ENCODE data around the gene TTLL13. TPM values are rescaled to one million over a fixed set of nuclear protein-coding genes. Genes with fewer than 3 reads are reported as not detected.
"Not testable (repeated sequence)": the region's sequence is repeated elsewhere in the genome, so short reads cannot be mapped to it uniquely, and the experiment has no call there.

TTLL13 gene
- total RNA-seq, 1 experiment from 2014 or later, result 0.10 TPM

DNA sequence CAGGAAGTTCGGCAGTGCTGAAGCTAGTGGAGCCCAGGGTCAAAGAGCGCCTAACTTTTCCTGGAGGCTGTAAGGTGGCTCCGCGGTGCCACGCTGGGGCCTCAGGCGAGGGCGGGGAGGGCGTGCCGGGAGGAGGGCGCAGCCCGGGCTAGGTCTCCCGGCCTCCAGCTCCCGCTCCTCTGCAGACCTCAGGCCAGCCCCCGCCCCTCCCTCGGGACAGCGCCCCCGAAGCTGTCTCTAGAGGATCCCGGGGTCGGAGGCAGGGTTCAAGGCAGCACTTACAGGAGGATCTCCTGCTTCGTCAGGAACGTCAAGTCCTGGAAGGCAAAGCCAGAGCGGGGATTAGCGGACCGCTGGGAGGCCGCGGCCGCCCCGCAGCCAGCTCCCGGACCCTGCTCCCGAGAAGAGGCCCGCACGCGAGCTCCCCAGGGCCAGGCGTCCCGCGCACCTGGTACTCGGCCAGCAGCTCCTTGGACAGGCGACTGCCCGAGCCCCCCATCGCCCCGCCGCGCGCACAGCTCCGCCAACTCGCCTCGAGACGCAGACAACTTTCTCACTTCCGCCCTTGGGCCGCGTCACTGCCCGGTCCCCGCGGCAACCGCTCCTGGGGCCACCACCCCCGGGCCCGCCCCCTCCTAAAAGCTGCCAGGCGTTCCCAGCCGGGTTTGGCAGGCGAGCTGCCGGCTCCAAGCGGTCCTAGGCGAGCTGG is 15.8 kb upstream of the TTLL13 start, which contains the start of gene CIB1:
TSS of gene CIB1 (minus strand) at position 555 of the 709 bp plus-strand sequence. CDS start at position 499, 56 bp downstream.
- peak; percentile 96 for DNase-seq (ENCODE audit: extremely low read depth, low read depth)

DNA sequence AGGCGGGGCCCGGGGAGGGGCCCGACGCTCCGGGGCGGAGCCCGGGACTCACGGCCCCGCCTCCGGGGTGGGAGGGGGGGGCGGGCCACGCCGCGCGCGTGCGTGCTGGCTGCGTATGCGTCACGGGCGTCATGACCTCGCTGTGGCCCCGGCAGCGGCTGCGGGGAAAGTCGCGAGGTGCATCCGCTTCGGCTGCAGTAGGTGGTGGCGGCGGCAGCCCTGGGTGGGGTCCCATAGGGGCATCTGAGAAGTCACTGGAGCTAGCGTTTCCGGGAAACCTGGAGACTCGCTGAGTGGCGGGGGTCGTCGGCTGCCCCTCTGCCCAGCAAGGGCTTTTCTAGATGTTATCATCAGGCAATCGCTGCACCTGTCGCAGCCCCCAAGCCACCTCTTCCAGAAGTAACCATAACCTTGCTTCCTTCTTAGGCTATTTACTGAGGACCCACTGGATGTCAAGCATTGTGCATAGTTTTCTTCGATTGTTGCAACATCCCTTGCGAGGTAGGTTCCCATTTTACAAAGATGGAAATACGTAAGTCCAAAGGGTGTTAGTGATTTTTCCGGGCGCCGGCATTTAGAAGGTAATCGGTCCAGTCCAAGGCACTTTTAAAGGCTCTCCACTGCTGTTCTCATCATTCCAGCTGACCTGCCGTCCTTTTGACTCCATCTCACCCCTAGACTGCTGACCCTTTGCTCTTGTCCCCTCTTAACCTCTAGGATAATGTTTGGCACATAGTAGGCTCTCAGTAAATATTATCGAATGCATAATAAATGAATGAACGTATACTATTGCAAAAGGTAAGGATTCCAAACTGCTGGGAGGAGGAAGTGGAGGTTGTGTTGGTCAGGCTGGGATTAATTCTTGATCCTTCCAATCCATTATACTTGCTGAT is 15.0 kb upstream of the TTLL13 start, which contains the start of gene GDPGP1:
TSS of gene GDPGP1 (plus strand) at position 114 of the 893 bp plus-strand sequence. CDS start 6,700 bp downstream, outside the sequence.
- DNase-seq (ENCODE audit: extremely low read depth, low read depth), result no peak

DNA sequence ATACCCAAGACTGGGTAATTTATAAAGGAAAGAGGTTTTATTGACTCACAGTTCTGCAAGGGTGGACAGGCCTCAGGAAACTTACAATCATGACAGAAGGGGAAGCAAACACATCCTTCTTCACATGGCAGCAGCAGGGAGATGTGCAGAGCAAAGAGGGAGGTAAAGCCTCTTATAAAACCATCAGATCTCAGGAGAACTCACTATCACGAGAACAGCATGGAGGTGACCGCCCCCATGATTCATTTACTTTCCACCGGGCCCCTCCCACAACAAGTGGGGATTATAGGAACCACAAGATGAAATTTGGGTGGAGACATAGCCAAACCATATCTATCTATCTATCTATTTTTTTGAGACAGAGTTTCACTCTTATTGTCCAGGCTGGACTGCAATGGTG is 10.0 kb upstream of the TTLL13 start:
- no peak for DNase-seq (ENCODE audit: extremely low read depth, low read depth)

DNA sequence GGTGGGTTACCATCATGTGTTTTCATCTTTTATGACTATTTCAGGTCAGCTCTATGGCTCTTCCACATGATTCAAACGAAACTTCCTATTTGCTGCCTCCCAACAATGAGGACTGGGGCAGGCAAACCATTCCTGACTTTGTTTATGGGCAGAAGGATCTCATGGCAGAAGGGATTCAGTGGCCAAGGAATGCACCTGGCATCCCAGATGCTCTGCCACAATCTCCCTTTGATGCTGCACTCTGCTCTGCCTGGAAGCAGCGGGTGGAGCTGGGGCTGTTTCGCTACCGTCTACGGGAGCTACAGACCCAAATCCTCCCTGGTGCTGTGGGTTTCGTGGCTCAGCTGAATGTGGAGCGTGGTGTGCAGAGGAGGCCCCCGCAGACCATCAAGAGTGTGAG is 8.5 kb upstream of the TTLL13 start:
- no peak for DNase-seq (ENCODE audit: extremely low read depth, low read depth)

DNA sequence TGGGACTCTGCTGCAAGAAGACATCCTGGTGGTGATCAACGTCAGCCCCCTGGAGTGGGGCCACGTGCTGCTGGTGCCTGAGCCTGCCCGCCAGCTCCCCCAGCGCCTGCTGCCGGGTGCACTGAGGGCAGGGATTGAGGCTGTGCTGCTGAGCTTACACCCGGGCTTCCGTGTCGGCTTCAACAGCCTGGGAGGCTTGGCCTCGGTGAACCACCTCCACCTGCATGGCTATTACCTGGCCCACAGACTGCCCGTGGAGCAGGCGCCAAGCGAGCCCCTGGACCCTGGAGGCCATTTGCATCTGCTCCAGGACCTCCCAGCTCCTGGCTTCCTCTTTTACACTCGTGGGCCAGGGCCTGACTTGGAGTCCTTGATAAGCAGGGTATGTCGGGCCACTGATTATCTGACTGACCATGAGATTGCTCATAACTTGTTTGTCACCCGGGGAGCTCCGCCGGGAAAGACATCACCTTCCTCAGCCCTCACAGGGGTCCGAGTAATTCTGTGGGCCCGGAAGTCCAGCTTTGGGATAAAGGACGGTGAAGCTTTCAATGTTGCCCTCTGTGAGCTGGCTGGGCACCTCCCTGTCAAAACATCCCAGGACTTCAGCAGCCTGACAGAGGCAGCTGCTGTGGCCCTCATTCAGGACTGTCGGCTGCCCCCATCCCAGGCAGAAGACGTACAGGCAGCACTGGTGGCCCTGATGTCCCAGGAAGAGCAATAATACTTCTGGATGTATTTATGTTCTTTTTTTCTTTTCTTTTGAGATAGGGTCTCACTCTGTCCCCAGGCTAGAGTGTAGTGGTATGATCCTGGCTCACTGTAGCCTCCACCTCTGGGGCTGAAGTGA is 7.8 kb upstream of the TTLL13 start:
- no peak for DNase-seq (ENCODE audit: extremely low read depth, low read depth)

DNA sequence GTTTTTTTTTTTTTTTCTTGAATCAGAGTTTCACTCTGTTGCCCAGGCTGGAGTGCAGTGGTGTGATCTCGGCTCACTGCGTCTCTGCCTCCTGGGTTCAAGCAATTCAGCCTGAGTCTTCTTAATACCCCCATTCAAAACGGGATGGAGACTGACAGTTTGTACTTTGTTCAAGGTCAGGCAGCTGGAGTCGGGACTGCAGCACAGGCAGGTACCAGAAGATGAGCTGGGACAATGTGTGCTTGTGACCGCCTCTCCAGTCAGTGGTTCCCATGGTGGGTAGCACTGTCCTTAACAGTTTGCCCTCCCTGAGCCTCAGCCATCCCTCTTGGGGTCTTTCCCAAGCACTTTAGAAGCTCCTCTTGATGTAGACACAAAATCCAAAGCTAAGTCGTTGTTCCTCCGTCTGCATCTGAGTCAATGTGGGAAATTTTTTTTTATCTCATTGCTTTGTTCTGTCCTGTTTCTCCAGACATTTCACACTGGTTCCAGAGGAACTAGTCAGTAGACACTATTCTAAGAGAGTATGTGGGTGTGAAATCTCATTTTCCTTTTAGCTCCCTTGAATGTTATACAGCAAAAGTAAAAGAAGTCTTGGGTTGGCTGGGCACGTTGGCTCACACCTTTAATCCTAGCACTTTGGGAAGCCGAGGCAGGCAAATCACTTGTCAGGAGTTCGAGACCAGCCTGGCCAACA is 5.3 kb upstream of the TTLL13 start:
- no peak for DNase-seq (ENCODE audit: extremely low read depth, low read depth)

DNA sequence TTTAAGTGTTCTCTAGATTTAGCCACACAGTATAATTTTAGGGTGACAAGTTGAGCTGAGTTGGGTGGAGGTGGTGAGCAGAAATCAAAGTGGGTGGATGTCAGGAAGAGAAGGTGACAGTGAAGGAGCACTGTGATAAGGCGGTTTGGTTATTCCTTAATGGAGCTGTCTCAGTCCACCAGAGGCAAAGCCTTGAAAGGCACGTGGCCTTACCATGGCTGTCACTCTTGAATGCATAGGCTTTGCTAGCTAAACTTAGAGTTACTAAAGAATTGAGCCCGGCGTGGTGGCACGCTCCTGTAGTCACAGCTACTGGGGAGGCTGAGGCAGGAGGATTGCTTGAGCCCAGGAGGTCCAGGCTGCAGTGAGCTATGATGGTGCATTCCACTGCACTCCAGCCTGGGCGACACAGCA is 560 bp upstream of the TTLL13 start:
- DNase-seq (ENCODE audit: extremely low read depth, low read depth), result no peak

DNA sequence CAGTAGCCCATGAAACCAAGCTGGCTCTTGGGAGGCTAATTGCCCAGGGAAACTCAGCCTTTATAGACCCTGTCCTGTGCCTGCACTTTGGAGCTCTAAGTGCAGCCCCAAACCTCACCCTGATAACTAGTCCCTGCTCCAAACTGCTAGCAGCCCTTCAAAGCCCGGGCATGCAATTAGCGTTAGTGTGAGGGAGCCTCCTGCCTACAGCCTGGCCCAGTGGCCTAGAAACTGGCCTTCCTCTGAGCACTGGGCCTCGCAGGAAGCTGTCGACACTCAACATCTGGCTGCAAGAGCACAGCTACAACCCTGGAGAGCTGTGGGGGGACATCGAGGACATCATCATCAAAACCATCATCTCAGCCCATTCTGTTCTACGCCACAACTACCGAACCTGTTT is 8.4 kb downstream of the TTLL13 start:
- no peak for DNase-seq (ENCODE audit: extremely low read depth, low read depth)

DNA sequence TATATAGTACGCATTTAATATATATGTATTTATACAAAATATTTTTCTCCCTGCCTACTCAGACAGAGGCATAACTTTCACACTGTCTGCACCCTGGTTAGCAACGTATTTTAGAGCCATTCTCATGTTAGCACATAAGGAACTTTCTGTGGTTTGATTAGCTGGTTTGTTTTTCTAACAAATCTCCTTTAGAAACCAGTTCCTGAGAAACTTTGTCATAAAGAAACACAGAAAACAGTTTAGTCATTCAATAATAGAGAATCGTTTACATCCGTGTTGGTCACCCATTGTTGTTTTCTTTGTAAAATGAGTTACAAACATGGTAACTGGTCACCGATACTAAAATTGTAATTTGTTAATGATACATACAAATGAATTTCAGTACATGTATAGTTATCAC is 10.2 kb downstream of the TTLL13 start:
- DNase-seq (ENCODE audit: extremely low read depth, low read depth), result no peak

DNA sequence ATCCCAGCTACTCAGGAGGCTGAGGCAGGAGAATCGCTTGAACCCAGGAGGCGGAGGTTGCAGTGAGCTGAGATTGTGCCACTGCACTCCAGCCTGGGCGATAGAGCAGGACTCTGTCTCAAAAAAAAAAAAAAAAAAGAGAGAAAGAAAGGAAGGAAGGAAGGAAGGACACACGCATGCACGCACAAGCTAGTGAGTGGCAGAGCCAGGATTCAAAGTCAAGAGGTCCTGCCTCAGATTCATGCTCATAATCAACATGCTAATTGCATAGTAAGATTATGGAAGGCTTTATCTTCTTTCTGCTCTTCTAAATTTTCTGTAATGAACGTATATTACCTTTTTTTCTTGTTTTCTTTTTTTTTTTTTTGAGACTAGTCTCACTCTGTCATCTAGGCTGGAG is 11.4 kb downstream of the TTLL13 start:
- not testable (repeated sequence) for DNase-seq (ENCODE audit: extremely low read depth, low read depth)

DNA sequence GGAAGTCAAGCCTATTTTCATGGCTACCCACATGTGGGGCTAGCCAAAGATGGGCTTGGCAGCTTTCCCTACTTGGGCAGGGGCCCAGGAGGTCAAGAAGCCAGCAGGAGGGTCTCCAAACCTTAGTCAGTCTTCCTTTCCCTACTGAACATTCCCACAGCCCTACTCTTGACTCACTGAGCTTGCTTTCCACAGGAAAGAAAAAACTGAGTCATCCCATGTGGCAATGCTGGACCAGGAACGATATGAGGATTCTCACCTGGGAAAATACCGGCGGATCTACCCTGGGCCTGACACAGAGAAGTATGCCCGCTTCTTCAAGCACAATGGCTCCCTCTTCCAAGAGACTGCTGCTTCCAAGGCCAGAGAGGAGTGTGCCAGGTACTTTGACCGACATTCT is 12.5 kb downstream of the TTLL13 start:
- DNase-seq (ENCODE audit: extremely low read depth, low read depth), result no peak

DNA sequence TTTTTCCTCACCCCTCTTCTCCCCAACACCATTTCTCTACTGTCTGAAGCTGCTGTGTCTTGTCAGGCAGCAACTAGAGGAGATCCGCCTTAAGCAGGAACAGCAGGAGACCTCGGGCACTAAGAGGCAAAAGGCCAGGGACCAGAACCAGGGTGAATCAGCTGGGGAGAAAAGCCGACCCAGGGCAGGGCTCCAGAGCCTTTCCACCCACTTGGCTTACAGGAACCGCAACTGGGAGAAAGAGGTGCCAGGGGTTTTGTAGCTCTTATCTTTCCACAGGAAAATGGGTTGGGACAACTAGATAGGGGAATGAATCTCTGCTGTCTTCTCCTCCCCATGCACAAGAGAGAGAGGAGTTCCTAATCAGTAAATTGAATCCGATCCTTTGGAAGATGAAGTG is 13.1 kb downstream of the TTLL13 start:
- no peak for DNase-seq (ENCODE audit: extremely low read depth, low read depth)

DNA sequence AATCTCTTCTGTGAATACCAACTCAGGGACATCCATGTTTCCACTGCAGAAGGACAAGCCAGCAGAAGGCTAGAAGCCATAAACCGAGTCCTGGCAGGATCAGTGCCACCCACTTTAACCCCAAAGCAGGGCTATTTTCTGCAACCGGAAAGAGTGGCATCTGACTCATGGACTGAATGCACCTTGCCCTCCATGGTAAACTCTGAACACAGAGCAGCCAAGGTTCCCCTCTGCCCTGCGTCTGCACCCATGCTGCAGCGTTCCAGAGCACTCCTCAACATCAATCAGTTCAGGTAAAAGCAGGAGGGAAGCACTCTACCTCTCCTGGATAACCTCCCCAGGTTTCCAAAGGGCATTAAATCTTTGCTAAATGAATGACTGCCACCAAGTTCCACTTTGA is 15.3 kb downstream of the TTLL13 start:
- DNase-seq (ENCODE audit: extremely low read depth, low read depth), result no peak

DNA sequence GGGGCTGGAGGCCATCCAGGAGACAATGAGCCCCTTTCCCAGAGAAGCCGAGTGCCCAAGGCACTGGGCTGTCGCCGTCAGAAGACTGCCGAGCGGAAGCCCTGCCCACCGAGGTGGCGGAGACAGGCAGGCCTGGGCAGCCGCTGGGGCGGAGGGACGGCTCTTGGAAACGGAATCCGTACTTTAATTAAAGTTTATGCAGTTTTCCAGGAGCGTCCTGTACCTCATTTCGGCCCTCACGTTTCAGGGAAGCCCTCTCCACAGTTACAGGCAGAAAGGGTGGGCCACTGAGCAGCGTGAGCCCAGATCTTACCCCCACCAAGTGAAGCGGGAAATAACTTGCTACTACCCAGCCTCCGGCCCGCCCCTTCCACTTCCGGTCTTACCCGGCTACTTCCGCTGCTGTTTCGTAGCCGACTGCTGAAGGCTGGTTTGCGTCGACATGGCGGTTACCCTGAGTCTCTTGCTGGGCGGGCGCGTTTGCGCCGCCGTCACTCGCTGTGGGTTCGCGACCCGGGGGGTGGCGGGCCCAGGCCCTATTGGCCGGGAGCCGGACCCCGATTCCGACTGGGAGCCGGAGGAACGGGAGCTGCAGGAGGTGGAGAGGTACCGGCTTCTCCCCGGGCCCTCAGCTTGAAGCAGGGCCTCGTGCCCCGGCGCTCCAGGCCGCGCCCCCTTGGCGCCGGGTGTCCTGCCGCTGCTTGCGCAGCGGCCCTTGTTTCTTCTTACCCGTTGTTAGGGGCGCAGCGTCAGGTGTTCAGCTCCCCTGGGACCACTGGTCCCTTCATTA is 16.1 kb downstream of the TTLL13 start, which contains the start of gene NGRN:
TSS of gene NGRN (plus strand) at position 402 of the 790 bp plus-strand sequence. CDS start at position 443, 41 bp downstream.
- DNase-seq (ENCODE audit: extremely low read depth, low read depth), result peak; percentile 84

DNA sequence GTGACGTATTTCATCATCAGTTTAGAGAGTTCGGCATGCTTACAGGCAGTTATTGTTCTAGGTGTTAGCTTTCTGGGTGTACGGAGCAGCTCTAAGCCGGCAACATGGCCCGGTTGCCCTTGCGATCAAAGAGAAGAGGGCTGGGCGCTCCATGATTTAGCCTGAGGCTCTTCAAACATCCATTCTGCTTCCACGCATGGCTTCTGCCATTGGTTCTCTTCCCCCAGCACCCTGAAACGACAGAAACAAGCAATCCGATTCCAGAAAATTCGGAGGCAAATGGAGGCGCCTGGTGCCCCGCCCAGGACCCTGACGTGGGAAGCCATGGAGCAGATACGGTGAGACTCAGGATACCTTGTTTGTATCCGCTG is 16.7 kb downstream of the TTLL13 start:
- no peak for DNase-seq (ENCODE audit: extremely low read depth, low read depth)

DNA sequence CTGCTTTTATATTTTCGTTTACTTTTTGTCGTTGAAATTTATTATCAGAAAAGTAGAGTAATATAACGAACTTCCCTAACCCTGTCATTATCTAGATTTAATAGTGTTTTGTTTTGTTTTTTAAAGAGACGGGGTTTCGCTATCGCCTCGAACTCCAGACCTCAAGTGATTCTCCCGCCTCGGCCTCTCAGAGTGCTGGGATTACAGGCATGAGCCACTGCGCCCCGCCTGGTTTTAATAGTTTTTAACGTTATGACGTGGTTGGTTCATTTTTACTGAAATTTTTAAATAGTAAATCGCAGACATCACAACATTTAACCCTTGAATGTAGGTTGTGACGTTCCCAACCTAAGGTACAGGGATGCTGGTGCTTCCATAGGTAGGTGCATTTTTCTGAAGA is 17.1 kb downstream of the TTLL13 start:
- no peak for DNase-seq (ENCODE audit: extremely low read depth, low read depth)

DNA sequence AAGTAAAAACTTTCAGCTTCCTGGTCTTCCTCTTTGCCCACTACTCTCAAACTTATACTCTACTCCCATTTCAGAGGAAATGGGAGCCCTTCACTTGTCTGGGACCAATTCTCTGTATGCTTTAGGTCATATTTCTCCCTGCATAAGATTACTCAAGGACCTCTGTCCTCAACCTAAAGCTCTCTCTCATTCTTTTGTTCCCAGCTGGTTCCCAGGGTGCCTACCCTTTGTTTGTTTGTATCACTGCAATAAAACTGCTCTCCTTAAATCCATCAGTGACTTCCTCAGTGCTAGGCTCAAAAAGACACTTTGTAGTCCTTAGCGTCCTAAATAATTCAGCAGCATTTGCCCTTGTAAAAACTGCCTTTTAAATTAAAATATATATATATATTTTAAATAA is 19.1 kb downstream of the TTLL13 start:
- DNase-seq (ENCODE audit: extremely low read depth, low read depth), result no peak

DNA sequence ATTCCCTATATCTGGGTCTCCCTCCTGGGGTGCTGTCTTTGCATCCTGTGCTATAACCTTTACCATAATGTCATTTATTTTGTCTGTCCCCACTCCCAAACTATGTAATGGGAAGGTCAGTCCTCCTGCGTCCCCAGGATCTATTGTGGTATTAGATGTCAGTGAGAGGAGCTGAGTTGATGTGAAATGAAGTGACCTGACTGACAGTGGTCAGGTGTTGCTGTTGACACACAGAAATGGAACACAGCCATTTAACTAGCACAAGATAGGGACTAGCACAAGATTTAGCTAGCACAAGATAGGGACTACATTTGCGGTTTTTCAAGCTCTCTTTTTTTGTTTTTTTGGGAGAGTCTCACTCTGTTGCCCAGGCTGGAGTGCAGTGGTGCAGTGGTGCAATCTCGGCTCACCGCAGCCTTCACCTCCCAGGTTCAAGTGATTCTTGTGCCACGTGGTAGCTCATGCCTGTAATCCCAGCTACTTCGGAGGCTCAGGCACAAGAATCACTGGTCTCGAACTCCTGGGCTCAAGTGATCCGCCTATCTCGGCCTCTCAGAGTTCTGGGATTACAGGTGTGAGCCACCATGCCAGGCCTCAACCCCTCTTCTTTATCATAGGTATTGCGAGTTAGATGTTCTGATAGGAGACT is 21.3 kb downstream of the TTLL13 start:
- DNase-seq (ENCODE audit: extremely low read depth, low read depth), result no peak
